ENCODE measurements around the gene THADA.

Gene THADA

GRCh38 chr2:43383533-43383932, 212.3 kb downstream of the THADA start:
- FAIRE-seq, result no peak

DNA sequence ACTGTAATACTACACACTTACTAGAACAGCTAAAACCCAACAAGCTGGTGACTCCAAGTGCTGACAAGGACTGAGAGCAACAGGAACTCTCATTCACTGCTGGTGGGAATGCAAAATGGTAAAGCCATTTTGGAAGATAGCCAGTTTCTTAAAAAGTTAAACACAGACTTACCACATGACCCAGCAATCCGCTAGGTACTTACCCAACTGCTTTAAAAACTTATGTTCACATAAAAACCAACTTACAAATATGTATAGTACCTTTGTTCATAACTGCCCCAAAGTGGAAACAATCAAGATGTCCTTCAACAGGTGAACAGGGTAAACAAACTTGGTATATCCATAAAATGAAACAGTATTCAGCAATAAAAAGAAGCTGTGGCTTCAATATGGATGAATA, 216.3 kb downstream of the THADA start:
- FAIRE-seq, result no peak

GRCh38 chr2:43377327-43377726, 218.5 kb downstream of the THADA start:
- no peak for FAIRE-seq

GRCh38 chr2:43376523-43377198, 219.2 kb downstream of the THADA start:
- no peak for FAIRE-seq

GRCh38 chr2:43375746-43376522, 219.9 kb downstream of the THADA start:
- FAIRE-seq, result no peak

GRCh38 chr2:43372416-43373081, 223.3 kb downstream of the THADA start:
- no peak for FAIRE-seq

DNA sequence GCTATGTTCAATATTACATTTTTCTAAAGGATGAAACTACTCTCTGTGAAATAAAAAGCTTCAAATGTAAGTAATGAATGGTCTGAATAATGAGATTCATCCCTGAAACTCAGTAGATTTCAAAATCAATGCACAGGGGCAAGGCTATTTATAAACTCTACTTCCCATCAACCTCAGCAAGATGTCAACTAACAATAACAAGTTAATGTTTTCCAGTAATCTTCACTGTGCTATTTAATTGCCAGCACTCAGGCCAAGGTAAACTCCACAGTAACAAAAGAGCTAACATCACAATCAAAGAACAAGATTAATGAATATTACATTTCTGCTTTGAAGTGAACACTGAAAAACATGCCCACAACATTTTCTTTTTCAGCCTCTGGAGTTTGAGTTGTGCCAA, 225.1 kb downstream of the THADA start:
- no peak for FAIRE-seq

DNA sequence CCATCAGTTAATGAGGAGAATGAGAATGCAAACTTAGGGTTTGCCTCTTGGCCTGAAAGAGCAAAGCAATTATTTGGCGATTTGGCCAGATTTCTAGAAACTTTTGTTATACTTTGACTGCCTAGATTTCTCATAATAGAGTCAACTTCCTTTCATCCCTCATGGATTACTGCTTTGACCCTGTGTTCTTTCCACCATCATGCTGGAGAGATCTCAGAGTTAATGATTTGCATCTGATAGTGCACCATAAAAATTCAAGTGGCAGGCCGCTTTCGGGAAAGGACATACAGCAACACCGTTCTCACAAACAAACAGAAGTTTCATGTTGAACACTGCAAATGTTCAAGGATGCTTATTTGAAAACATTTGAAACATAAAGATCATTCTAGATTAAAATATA, 225.7 kb downstream of the THADA start:
- no peak for FAIRE-seq

- no peak for FAIRE-seq
These were observed 227.1 kb downstream of the THADA start for GRCh38 chr2:43368483-43369385.

- FAIRE-seq, result no peak
These were observed 228.6 kb downstream of the THADA start for GRCh38 chr2:43367012-43367782.

- FAIRE-seq, result no peak
These were observed 232.7 kb downstream of the THADA start for GRCh38 chr2:43363120-43363519.

DNA sequence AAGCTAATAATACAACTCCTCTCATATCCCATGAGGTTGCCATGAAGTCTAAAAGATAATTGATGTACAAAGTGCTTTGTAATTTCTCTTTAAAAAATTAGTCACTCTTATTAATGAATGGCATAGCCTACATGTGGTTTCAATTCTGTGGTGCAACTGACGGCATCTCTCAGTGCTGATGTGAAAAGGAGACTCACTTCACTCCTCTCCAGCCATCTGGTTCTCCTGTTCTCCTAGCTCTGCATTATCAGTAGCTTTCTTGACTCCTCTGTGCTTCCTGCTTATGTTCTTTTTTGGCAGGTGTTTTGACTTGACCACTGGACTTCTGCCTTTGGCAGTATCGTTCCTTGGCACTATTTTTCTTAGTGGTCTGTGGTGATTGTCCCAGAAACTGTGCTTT, 234.6 kb downstream of the THADA start:
- no peak for FAIRE-seq

DNA sequence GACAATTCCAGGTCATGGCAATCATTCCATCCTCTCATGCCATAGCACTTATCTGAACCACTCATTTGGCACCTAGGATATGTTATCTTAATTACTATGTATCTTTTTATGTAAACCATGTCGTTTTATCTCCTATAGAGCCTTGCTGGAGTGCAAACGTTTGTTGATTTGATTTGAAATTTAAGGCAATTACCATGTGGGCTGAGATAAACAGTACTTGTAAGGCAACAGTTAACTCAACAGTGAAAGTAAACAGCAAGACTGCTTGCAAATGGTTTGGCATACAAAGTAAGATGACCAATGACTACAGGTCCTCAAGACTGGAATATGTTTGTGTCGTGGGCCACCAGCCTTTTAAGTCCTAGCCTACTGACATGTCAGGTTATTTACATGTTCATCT, 235.7 kb downstream of the THADA start:
- no peak for FAIRE-seq

- no peak for FAIRE-seq
These were observed 237.2 kb downstream of the THADA start for GRCh38 chr2:43358410-43359201.

- FAIRE-seq, result no peak
These were observed 239.1 kb downstream of the THADA start for GRCh38 chr2:43356774-43357173.

- FAIRE-seq, result no peak
These were observed 240.4 kb downstream of the THADA start for GRCh38 chr2:43355399-43355798.

DNA sequence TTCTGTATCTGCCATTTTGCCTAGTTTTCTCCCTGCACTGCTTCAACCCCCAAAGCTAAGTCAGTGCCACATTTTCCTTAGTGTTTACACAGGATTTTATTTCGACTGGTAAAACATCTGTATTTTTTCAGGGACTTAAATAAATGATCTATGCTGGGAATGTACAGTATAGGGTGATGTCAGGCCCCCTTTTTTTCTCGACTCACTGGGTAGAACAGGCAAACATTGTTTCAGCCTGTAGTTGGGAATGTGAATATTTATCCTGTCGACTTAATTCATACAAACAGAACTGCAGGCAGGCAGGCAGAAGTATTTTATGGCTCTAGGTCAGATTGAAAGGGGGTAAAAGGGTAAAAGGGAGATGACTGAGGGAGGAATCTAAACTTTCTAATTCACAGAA, 245.9 kb downstream of the THADA start:
- no peak for FAIRE-seq

GRCh38 chr2:43348908-43349661, 246.8 kb downstream of the THADA start:
- no peak for FAIRE-seq

DNA sequence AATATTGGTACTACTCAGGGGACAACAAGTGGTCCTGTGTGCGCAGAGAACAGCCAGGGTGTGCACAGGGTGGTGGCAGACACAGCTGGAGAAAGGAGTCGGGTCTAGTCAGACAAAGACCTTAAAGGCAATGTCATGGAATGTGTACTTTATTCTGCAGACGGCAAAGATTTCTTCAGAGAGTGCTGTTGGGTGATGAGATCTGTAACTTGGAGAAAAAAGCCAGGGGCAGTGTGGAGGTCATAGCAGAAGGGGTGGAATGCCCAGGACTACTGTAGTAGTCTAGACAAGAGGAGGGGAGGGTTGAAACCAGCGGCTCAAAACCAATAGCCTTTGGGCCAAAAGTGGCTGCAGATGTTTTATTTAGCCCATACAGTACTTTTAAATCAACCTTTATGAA, 248.1 kb downstream of the THADA start:
- no peak for FAIRE-seq
